B cell (primary cell): ENCODE results near the gene NEGR1. TPM values are rescaled to one million over a fixed set of nuclear protein-coding genes. Genes with fewer than 3 reads are reported as not detected.

ENCODE experiments used
- ATAC-seq: fragments of 200-7000 bp; cut with Tn5 transposase; one replicate; pipeline ENCODE4 v1.10.0; 2021; ENCODE audit warnings: low read depth, mild to moderate bottlenecking, moderate number of reproducible peaks, moderate library complexity
- CTCF ChIA-PET: fragments of 350-600 bp; sonication (Branson Sonifier 250); formaldehyde crosslinking; loops from one replicate; lab custom pipeline; 2021; ENCODE audit warnings: antibody characterized with exemption, inconsistent platforms; lab: Charles Lee
- POLR2A ChIA-PET: fragments of 350-600 bp; sonication (Branson Sonifier 250); formaldehyde crosslinking; loops from one replicate; lab custom pipeline; 2021; ENCODE audit warnings: antibody characterized with exemption; lab: Charles Lee
- DNase-seq: peaks from one replicate; pipeline ENCODE4 v3.0.0; 2013
- H2AFZ ChIP-seq: 2 replicates; pipeline ENCODE4 v1.6.1; 2012; ENCODE audit warnings: mild to moderate bottlenecking, low read depth, low read length; ENCODE audit not compliant: insufficient read depth, poor library complexity, severe bottlenecking
- H3K27ac ChIP-seq, 2 donors: 1 replicate in 1 of 2; 2 replicates in 1 of 2; pipeline ENCODE4 v1.5.1; 2012 to 2013; ENCODE audit warnings: low read length in 2 of 2, mild to moderate bottlenecking in 2 of 2, moderate library complexity in 1 of 2
- H3K27me3 ChIP-seq, 4 experiments: fragments of 200-600 bp in 1 of 4; sonication (generic) in 1 of 4; replicated peaks in 1 of 4; 1 replicate in 2 of 4; 2 replicates in 2 of 4; pipeline versions ENCODE4 v1.6.1 to v1.7.0; 2013 to 2016; ENCODE audit warnings: low read length in 3 of 4, mild to moderate bottlenecking in 2 of 4, mixed read lengths in 1 of 4, moderate library complexity in 1 of 4; ENCODE audit not compliant: insufficient read depth in 4 of 4, control insufficient read depth in 3 of 4; ENCODE audit errors: control extremely low read depth in 1 of 4
- H3K36me3 ChIP-seq, 2 experiments: replicated peaks in 1 of 2; 1 replicate in 1 of 2; 2 replicates in 1 of 2; pipeline versions ENCODE4 v1.6.1 to v1.7.1; 2013; ENCODE audit warnings: low read length in 1 of 2; ENCODE audit not compliant: insufficient read depth in 2 of 2, control insufficient read depth in 1 of 2; ENCODE audit errors: control extremely low read depth in 1 of 2, extremely low read depth in 1 of 2
- H3K4me1 ChIP-seq, 2 donors: fragments of 200-600 bp in 1 of 2; sonication (generic) in 1 of 2; 1 replicate in 1 of 2; 2 replicates in 1 of 2; pipeline versions ENCODE4 v1.5.1 to v1.6.1; 2013 to 2017; ENCODE audit warnings: low read length in 2 of 2; ENCODE audit not compliant: control insufficient read depth in 2 of 2, insufficient read depth in 2 of 2
- H3K4me2 ChIP-seq: replicated peaks from 2 replicates; pipeline ENCODE3; 2012; ENCODE audit warnings: mild to moderate bottlenecking, low read depth, low read length; ENCODE audit not compliant: poor library complexity, severe bottlenecking
- H3K4me3 ChIP-seq, 5 experiments: fragments of 200-600 bp in 1 of 5; sonication (generic) in 1 of 5; 1 replicate in 3 of 5; 2 replicates in 2 of 5; pipeline versions ENCODE4 v1.5.1 to v1.7.0; 2011 to 2016; ENCODE audit warnings: low read length in 4 of 5, mild to moderate bottlenecking in 4 of 5, low read depth in 2 of 5, control low read depth in 1 of 5, moderate library complexity in 1 of 5; ENCODE audit not compliant: insufficient read depth in 1 of 5; ENCODE audit errors: control extremely low read depth in 1 of 5, extremely low read depth in 1 of 5
- H3K79me2 ChIP-seq: fragments of 200-600 bp; sonication (generic); one replicate; pipeline ENCODE4 v1.6.0; 2016; ENCODE audit warnings: low read length; ENCODE audit not compliant: control insufficient read depth, insufficient read depth
- H3K9ac ChIP-seq: fragments of 200-600 bp; sonication (generic); 2 replicates; pipeline ENCODE4 v1.6.1; 2017; ENCODE audit warnings: mild to moderate bottlenecking, low read length, moderate library complexity
- H3K9me3 ChIP-seq, 3 donors: one replicate each; pipeline versions ENCODE4 v1.6.1 to v1.7.1; 2013; ENCODE audit warnings: low read length in 2 of 3; ENCODE audit not compliant: control insufficient read depth in 2 of 3, insufficient read depth in 1 of 3; ENCODE audit errors: control extremely low read depth in 1 of 3
- H4K20me1 ChIP-seq: 2 replicates; pipeline ENCODE4 v1.6.0; 2012; ENCODE audit warnings: mild to moderate bottlenecking, low read length; ENCODE audit not compliant: insufficient read depth, control insufficient read depth, poor library complexity, severe bottlenecking
- H3K27ac Mint-ChIP-seq: one replicate; pipeline ENCODE4 v1.8.0; 2021; ENCODE audit warnings: mixed read lengths
- H3K27me3 Mint-ChIP-seq: one replicate; pipeline ENCODE4 v1.8.0; 2021; ENCODE audit warnings: mixed read lengths
- H3K4me1 Mint-ChIP-seq: one replicate; pipeline ENCODE4 v1.8.0; 2021; ENCODE audit warnings: mixed read lengths
- H3K4me3 Mint-ChIP-seq: one replicate; pipeline ENCODE4 v1.8.0; 2021; ENCODE audit warnings: mixed read lengths
- H3K9me3 Mint-ChIP-seq: one replicate; pipeline ENCODE4 v1.8.0; 2022; ENCODE audit warnings: mixed read lengths; ENCODE audit not compliant: insufficient read depth
- CTCF ChIP-seq: fragments of 200-600 bp; IDR thresholded peaks from one replicate; pipeline ENCODE4 v1.8.0; 2022; ENCODE audit warnings: antibody characterized with exemption, mild to moderate bottlenecking
- EZH2 ChIP-seq: IDR thresholded peaks from 2 replicates; pipeline ENCODE4 v1.6.1; 2012; ENCODE audit warnings: borderline replicate concordance, low read depth, mild to moderate bottlenecking, moderate library complexity, low read length; ENCODE audit not compliant: insufficient read depth, poor library complexity, severe bottlenecking
- WGBS: methylation state at CpG from one replicate; pipeline ENCODE4 v1.1.5; 2013; ENCODE audit warnings: missing lambda C conversion rate; ENCODE audit not compliant: insufficient coverage; 5-methylcytosine and 5-hydroxymethylcytosine counted together
- intact Hi-C: fragments of 100-400 bp; cut with micrococcal nuclease; formaldehyde crosslinking; loops from one replicate; pipeline ENCODE4 v1.10.0; 2022
- polyA plus RNA-seq: library from polyadenylated mRNA; depleted of rRNA; stranded (reverse); fragments of >200 nt; gene quantifications from 2 replicates; pipeline ENCODE4 v1.2.3, GENCODE V29; 2012
- total RNA-seq, 2 donors: library from RNA; stranded (reverse); fragments of 120-200 nt in 1 of 2; gene quantifications; 1 replicate in 1 of 2; 2 replicates in 1 of 2; pipeline versions ENCODE4 v1.2.3 to v1.2.4, GENCODE V29; 2013 to 2022

The NEGR1 gene
- total and polyA plus RNA-seq, 2 donors (not counting 1 experiment from before 2014, with no cell fraction given) = 0.01 TPM; not detected in 1

- Mint-ChIP-seq H3K27me3 (no peaks in the 10 kb centered on the region), H3K27ac (no peak overlapping the region), H3K9me3 (no peaks in the 10 kb centered on the region), H3K4me1 (no peaks in the 10 kb centered on the region), H3K4me3 (no peak overlapping the region)
- Histone ChIP-seq H3K36me3 (no peaks in the 10 kb centered on the region), H3K4me3 (no peak overlapping the region), H3K9me3 (no peaks in the 10 kb centered on the region), H2AFZ (no peak overlapping the region), H3K27me3 (no peaks in the 10 kb centered on the region), H3K9ac (no peak overlapping the region), H3K4me1 (no peaks in the 10 kb centered on the region), H3K27ac (no peak overlapping the region), H4K20me1 (no peaks in the 10 kb centered on the region), H3K79me2 (no peaks in the 10 kb centered on the region), H3K4me2 (no peak overlapping the region)
- intact Hi-C loops = no loop called here
- DNase-seq (no peak), ATAC-seq (no peak)
- WGBS = 88% methylated on average over 1 of the region's 1 CpG
- ChIA-PET POLR2A (no interaction called here), CTCF (interaction anchor here (0.6 kb wide), 1 partner anchor 22 kb away, joined by 4 read pairs; no protein-coding TSS in a partner anchor)
- TF ChIP-seq EZH2 (no peak), CTCF (no peak)
Observed at GRCh38 chr1:71857862-71858261, 424.5 kb downstream of the NEGR1 start.

GRCh38 chr1:71853360-71853759 is 429.0 kb downstream of the NEGR1 start:
- intact Hi-C loops = no loop called here
- no peak for ATAC-seq
- H3K27me3 ChIP-seq = no peaks in the 10 kb centered on the region
- no peak overlapping the region for H3K27ac Mint-ChIP-seq
- no peaks in the 10 kb centered on the region for H3K36me3 ChIP-seq
- no peaks in the 10 kb centered on the region for H4K20me1 ChIP-seq
- no peak overlapping the region for H3K27ac ChIP-seq
- DNase-seq = no peak
- H3K27me3 Mint-ChIP-seq = no peaks in the 10 kb centered on the region
- no peaks in the 10 kb centered on the region for H3K4me1 Mint-ChIP-seq
- POLR2A ChIA-PET = no interaction called here
- no peak overlapping the region for H3K4me3 ChIP-seq
- CTCF ChIA-PET = no interaction called here
- no CpG with 5 or more reads among the region's 2 CpGs for WGBS
- no peak overlapping the region for H3K4me3 Mint-ChIP-seq
- no peak overlapping the region for H3K9ac ChIP-seq
- no peaks in the 10 kb centered on the region for H3K9me3 ChIP-seq
- no peak for TF ChIP-seq EZH2
- TF ChIP-seq CTCF = no peak
- H3K9me3 Mint-ChIP-seq = no peaks in the 10 kb centered on the region
- H2AFZ ChIP-seq = no peak overlapping the region
- H3K4me1 ChIP-seq = no peaks in the 10 kb centered on the region
- H3K4me2 ChIP-seq = no peak overlapping the region
- no peaks in the 10 kb centered on the region for H3K79me2 ChIP-seq
